Hepatocyte (in vitro differentiated cells): Measurements from ENCODE around the gene OR14I1. TPM values are rescaled to one million over a fixed set of nuclear protein-coding genes. Genes with fewer than 3 reads are reported as not detected.

Experiments used
- DNase-seq: peaks from one replicate; pipeline ENCODE4 v3.0.0-alpha.2; 2016; ENCODE audit warnings: low spot score
- H2AFZ ChIP-seq: fragments of 200-600 bp; sonication (generic); 2 replicates; pipeline ENCODE4 v1.6.0; 2016; ENCODE audit warnings: antibody characterized with exemption, mild to moderate bottlenecking
- H3K27ac ChIP-seq: fragments of 200-600 bp; sonication (generic); 2 replicates; pipeline ENCODE4 v1.5.1; 2016; ENCODE audit warnings: mild to moderate bottlenecking
- H3K27me3 ChIP-seq: fragments of 200-600 bp; sonication (generic); 2 replicates; pipeline ENCODE4 v1.6.1; 2016
- H3K36me3 ChIP-seq: fragments of 200-600 bp; sonication (generic); replicated peaks from 2 replicates; pipeline ENCODE4 v1.5.1; 2016; ENCODE audit warnings: low read depth; ENCODE audit not compliant: insufficient read depth
- H3K4me1 ChIP-seq: fragments of 200-600 bp; sonication (generic); 2 replicates; pipeline ENCODE4 v1.5.1; 2016; ENCODE audit warnings: mild to moderate bottlenecking, moderate library complexity; ENCODE audit not compliant: insufficient read depth
- H3K4me2 ChIP-seq: fragments of 200-600 bp; sonication (generic); 2 replicates; pipeline ENCODE4 v1.6.0; 2016
- H3K4me3 ChIP-seq: fragments of 200-600 bp; sonication (generic); 2 replicates; pipeline ENCODE4 v1.5.1; 2016; ENCODE audit warnings: mild to moderate bottlenecking
- H3K79me2 ChIP-seq: fragments of 200-600 bp; sonication (generic); 2 replicates; pipeline ENCODE4 v1.6.0; 2017; ENCODE audit warnings: mild to moderate bottlenecking
- H3K9me2 ChIP-seq: fragments of 200-600 bp; sonication (generic); replicated peaks from 2 replicates; pipeline ENCODE4 v1.6.0; 2017; ENCODE audit warnings: mild to moderate bottlenecking; ENCODE audit not compliant: insufficient read depth
- H3K9me3 ChIP-seq: fragments of 200-600 bp; sonication (generic); 2 replicates; pipeline ENCODE4 v1.5.1; 2016; ENCODE audit warnings: low read depth, mild to moderate bottlenecking
- H4K20me1 ChIP-seq: fragments of 200-600 bp; sonication (generic); 2 replicates; pipeline ENCODE4 v1.6.0; 2016; ENCODE audit warnings: mild to moderate bottlenecking; ENCODE audit not compliant: insufficient read depth, poor library complexity, severe bottlenecking
- CTCF ChIP-seq: fragments of 200-600 bp; sonication (generic); IDR thresholded peaks from 2 replicates; pipeline ENCODE4 v1.5.1; 2016; ENCODE audit warnings: antibody characterized with exemption, mild to moderate bottlenecking; ENCODE audit not compliant: poor library complexity
- EZH2 ChIP-seq: fragments of 200-600 bp; sonication (generic); IDR thresholded peaks from 2 replicates; pipeline ENCODE4 v1.6.1; 2016; ENCODE audit warnings: antibody characterized with exemption, mild to moderate bottlenecking, borderline replicate concordance
- EZH2phosphoT487 ChIP-seq: fragments of 200-600 bp; sonication (generic); IDR thresholded peaks from one replicate; pipeline ENCODE4 v1.6.1; 2018; ENCODE audit warnings: antibody characterized with exemption, mild to moderate bottlenecking, low read depth, moderate library complexity; ENCODE audit not compliant: unreplicated experiment, severe bottlenecking
- WGBS: methylation state at CpG from one replicate; pipeline ENCODE4 v1.1.6; 2016; ENCODE audit warnings: low lambda C conversion rate; ENCODE audit errors: missing lambda C conversion rate; 5-methylcytosine and 5-hydroxymethylcytosine counted together
- polyA plus RNA-seq: library from polyadenylated mRNA; unstranded; fragments of >200 nt; fragmentation: Nextera tagmentation; extraction: Ambion mirVana; gene quantifications from 2 replicates; pipeline ENCODE4 v1.2.1, GENCODE V29; 2016
- total RNA-seq: library from RNA; depleted of rRNA; stranded (reverse); fragments of >200 nt; gene quantifications from 2 replicates; pipeline ENCODE4 v1.2.3, GENCODE V29; 2014

OR14I1 gene
- total and polyA plus RNA-seq, 2 experiments from 2014 or later = not detected

- H4K20me1 ChIP-seq = no peaks in the 10 kb centered on the region
- no peaks in the 10 kb centered on the region for H3K36me3 ChIP-seq
- no peaks in the 10 kb centered on the region for H3K79me2 ChIP-seq
- no peak overlapping the region for H3K27ac ChIP-seq
- DNase-seq = no peak
- H3K4me3 ChIP-seq = no peak overlapping the region
- H3K4me1 ChIP-seq = no peaks in the 10 kb centered on the region
- no peaks in the 10 kb centered on the region for H3K9me3 ChIP-seq
- no peaks in the 10 kb centered on the region for H3K27me3 ChIP-seq
- TF ChIP-seq CTCF (no peak), EZH2phosphoT487 (no peak), EZH2 (no peak)
- no peak overlapping the region for H2AFZ ChIP-seq
- no peaks in the 10 kb centered on the region for H3K9me2 ChIP-seq
- no peak overlapping the region for H3K4me2 ChIP-seq
- WGBS = 38% methylated on average over 1 of the region's 1 CpG
Observed at GRCh38 chr1:248699099-248699498, 3.5 kb downstream of the OR14I1 start.

DNA sequence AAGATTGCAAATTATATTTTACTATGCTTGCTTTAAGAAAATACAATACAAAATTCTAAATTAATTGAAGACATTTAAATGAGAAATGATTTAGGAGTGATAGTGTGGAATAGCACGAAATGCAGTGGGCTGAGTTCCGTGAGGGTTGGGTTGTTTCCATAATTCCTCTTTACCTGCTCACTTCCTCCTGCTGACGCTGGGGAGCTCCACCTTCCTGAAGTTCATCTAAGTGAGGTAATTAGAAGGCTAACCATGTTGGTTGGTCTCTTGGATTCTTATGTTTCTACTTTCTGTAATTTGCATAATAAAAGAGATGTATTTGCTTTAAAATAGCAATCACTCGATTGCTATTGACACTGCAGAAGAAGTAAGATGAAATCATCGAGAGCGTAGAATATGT, 4.7 kb downstream of the OR14I1 start:
- no peak for TF ChIP-seq EZH2phosphoT487
- no peak for TF ChIP-seq CTCF
- TF ChIP-seq EZH2 = no peak
- 74% methylated on average over 6 of the region's 6 CpGs for WGBS

DNA sequence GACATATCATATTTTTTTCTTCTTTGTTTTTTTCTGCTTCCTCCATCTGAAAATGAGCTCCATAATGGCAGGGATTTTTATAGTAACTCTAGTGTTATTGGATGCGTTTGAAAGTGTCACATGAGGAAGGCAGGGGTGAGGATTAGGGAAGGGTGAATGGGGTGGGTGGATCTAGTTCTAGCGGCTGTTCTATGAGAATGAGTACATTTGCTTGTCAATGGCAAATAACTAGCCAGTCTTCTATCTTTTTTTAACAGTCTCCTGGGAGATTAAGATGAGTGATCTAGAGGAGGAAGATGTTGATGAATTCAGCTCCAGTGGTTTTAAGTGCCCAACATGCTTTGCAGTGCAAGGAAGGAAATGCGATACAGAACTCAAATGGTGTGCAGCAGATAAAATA, 5.8 kb downstream of the OR14I1 start:
- Histone ChIP-seq H3K4me1 (no peaks in the 10 kb centered on the region), H3K36me3 (no peaks in the 10 kb centered on the region), H3K9me3 (no peaks in the 10 kb centered on the region), H2AFZ (no peak overlapping the region), H3K27ac (no peak overlapping the region), H3K9me2 (no peaks in the 10 kb centered on the region), H4K20me1 (no peaks in the 10 kb centered on the region), H3K79me2 (no peaks in the 10 kb centered on the region), H3K4me2 (no peak overlapping the region), H3K4me3 (no peak overlapping the region), H3K27me3 (no peaks in the 10 kb centered on the region)
- WGBS = 62% methylated on average over 3 of the region's 3 CpGs
- no peak for DNase-seq
- TF ChIP-seq EZH2phosphoT487 = no peak
- no peak for TF ChIP-seq EZH2
- TF ChIP-seq CTCF = no peak

More for the DNA sequence above, 4.7 kb downstream of the OR14I1 start:
- Histone ChIP-seq H3K79me2 (no peaks in the 10 kb centered on the region), H3K36me3 (no peaks in the 10 kb centered on the region), H3K9me3 (no peaks in the 10 kb centered on the region), H3K4me3 (no peak overlapping the region), H2AFZ (no peak overlapping the region), H3K27me3 (no peaks in the 10 kb centered on the region), H3K4me1 (no peaks in the 10 kb centered on the region), H3K9me2 (no peaks in the 10 kb centered on the region), H3K4me2 (no peak overlapping the region), H3K27ac (no peak overlapping the region), H4K20me1 (no peaks in the 10 kb centered on the region)
- no peak for DNase-seq

GRCh38 chr1:248696261-248696660, 6.3 kb downstream of the OR14I1 start:
- DNase-seq = no peak
- H3K27me3 ChIP-seq = no peaks in the 10 kb centered on the region
- WGBS = 42% methylated on average over 3 of the region's 3 CpGs
- no peaks in the 10 kb centered on the region for H3K79me2 ChIP-seq
- no peaks in the 10 kb centered on the region for H3K9me2 ChIP-seq
- H3K4me2 ChIP-seq = no peak overlapping the region
- no peak overlapping the region for H2AFZ ChIP-seq
- no peaks in the 10 kb centered on the region for H3K36me3 ChIP-seq
- H3K9me3 ChIP-seq = no peaks in the 10 kb centered on the region
- no peaks in the 10 kb centered on the region for H3K4me1 ChIP-seq
- no peak overlapping the region for H3K4me3 ChIP-seq
- H3K27ac ChIP-seq = no peak overlapping the region
- no peak for TF ChIP-seq EZH2
- TF ChIP-seq EZH2phosphoT487 = no peak
- TF ChIP-seq CTCF = no peak
- H4K20me1 ChIP-seq = no peaks in the 10 kb centered on the region
